Glutamatergic neuron (in vitro differentiated cells): ENCODE measurements around the gene PFKM. TPM values are rescaled to one million over a fixed set of nuclear protein-coding genes. Genes with fewer than 3 reads are reported as not detected.

Experiments
- DNase-seq: peaks from one replicate; pipeline ENCODE4 v3.0.0; 2022
- H3K27ac Mint-ChIP-seq: one replicate; pipeline ENCODE4 v1.8.0; 2020; ENCODE audit warnings: mild to moderate bottlenecking, mixed read lengths, inconsistent platforms; ENCODE audit not compliant: unreplicated experiment
- H3K27me3 Mint-ChIP-seq: one replicate; pipeline ENCODE4 v1.8.0; 2020; ENCODE audit warnings: mild to moderate bottlenecking, moderate library complexity, mixed read lengths, inconsistent platforms; ENCODE audit not compliant: unreplicated experiment
- H3K36me3 Mint-ChIP-seq: one replicate; pipeline ENCODE4 v1.8.0; 2020; ENCODE audit warnings: mild to moderate bottlenecking, mixed read lengths, inconsistent platforms; ENCODE audit not compliant: unreplicated experiment
- H3K4me1 Mint-ChIP-seq: one replicate; pipeline ENCODE4 v1.8.0; 2020; ENCODE audit warnings: mild to moderate bottlenecking, low read depth, mixed read lengths, inconsistent platforms; ENCODE audit not compliant: unreplicated experiment
- H3K4me3 Mint-ChIP-seq: one replicate; pipeline ENCODE4 v1.8.0; 2020; ENCODE audit warnings: mild to moderate bottlenecking, mixed read lengths, inconsistent platforms; ENCODE audit not compliant: unreplicated experiment
- H3K9me3 Mint-ChIP-seq: one replicate; pipeline ENCODE4 v1.8.0; 2020; ENCODE audit warnings: mild to moderate bottlenecking, moderate library complexity, mixed read lengths, inconsistent platforms; ENCODE audit not compliant: unreplicated experiment
- CTCF ChIP-seq: fragments of 200-600 bp; sonication (generic); IDR thresholded peaks from one replicate; pipeline ENCODE4 v1.5.0; 2021; ENCODE audit not compliant: partially characterized antibody, unreplicated experiment
- total RNA-seq: library from RNA; stranded (reverse); fragmentation: NEBNext Ultra II Directional; extraction: Animal tissue kit (Norgen Biotek cat#: 25700); gene quantifications from one replicate; pipeline ENCODE4 v1.2.1, GENCODE V29; 2021; ENCODE audit not compliant: unreplicated experiment

The PFKM gene
- total RNA-seq, 1 donor from 2014 or later, result 169 TPM

GRCh38 chr12:48125985-48126384 lies 6.8 kb downstream of the PFKM start:
- no peak for TF ChIP-seq CTCF
- Mint-ChIP-seq H3K9me3 (no peaks in the 10 kb centered on the region), H3K27ac (no peak overlapping the region), H3K36me3 (no peaks in the 10 kb centered on the region), H3K27me3 (peaks cover under 1% of the 10 kb centered on the region), H3K4me3 (no peak overlapping the region), H3K4me1 (peaks cover 1% of the 10 kb centered on the region)
- no peak for DNase-seq

GRCh38 chr12:48126953-48127630 lies 7.9 kb downstream of the PFKM start:
- H3K36me3 Mint-ChIP-seq, result no peaks in the 10 kb centered on the region
- no peak for DNase-seq
- H3K4me3 Mint-ChIP-seq, result no peak overlapping the region
- no peaks in the 10 kb centered on the region for H3K4me1 Mint-ChIP-seq
- TF ChIP-seq CTCF, result no peak
- H3K27me3 Mint-ChIP-seq, result no peaks in the 10 kb centered on the region
- H3K9me3 Mint-ChIP-seq, result no peaks in the 10 kb centered on the region
- no peak overlapping the region for H3K27ac Mint-ChIP-seq

GRCh38 chr12:48128800-48129199 lies 9.6 kb downstream of the PFKM start:
- TF ChIP-seq CTCF, result no peak
- Mint-ChIP-seq H3K4me3 (no peak overlapping the region), H3K27ac (no peak overlapping the region), H3K9me3 (no peaks in the 10 kb centered on the region), H3K36me3 (peaks cover 4% of the 10 kb centered on the region), H3K4me1 (no peaks in the 10 kb centered on the region), H3K27me3 (no peaks in the 10 kb centered on the region)
- no peak for DNase-seq

GRCh38 chr12:48129376-48129775 lies 10.2 kb downstream of the PFKM start:
- DNase-seq, result no peak
- no peak for TF ChIP-seq CTCF
- H3K27ac Mint-ChIP-seq, result no peak overlapping the region
- no peaks in the 10 kb centered on the region for H3K9me3 Mint-ChIP-seq
- no peak overlapping the region for H3K4me3 Mint-ChIP-seq
- H3K4me1 Mint-ChIP-seq, result no peaks in the 10 kb centered on the region
- H3K27me3 Mint-ChIP-seq, result no peaks in the 10 kb centered on the region
- H3K36me3 Mint-ChIP-seq, result peaks cover 4% of the 10 kb centered on the region

GRCh38 chr12:48131517-48131916 lies 12.4 kb downstream of the PFKM start:
- no peak for TF ChIP-seq CTCF
- Mint-ChIP-seq H3K27ac (no peak overlapping the region), H3K4me3 (no peak overlapping the region), H3K27me3 (no peaks in the 10 kb centered on the region), H3K36me3 (peaks cover 4% of the 10 kb centered on the region), H3K9me3 (no peaks in the 10 kb centered on the region), H3K4me1 (no peaks in the 10 kb centered on the region)
- no peak for DNase-seq
